Fibroblast of lung (primary cell): Measurements from ENCODE around the gene GPC6. TPM values are rescaled to one million over a fixed set of nuclear protein-coding genes. Genes with fewer than 3 reads are reported as not detected.

Experiments used
- DNase-seq, 2 donors: peaks; one replicate each; pipeline versions ENCODE4 v3.0.0 to v3.0.0-alpha.2; 2010; ENCODE audit warnings: low read depth in 2 of 2
- H2AFZ ChIP-seq: 2 replicates; pipeline ENCODE4 v1.5.1; 2012; ENCODE audit warnings: low read length, control low read depth, inconsistent platforms
- H3K27ac ChIP-seq: 2 replicates; pipeline ENCODE4 v1.5.1; 2011; ENCODE audit warnings: low read length, control low read depth; ENCODE audit not compliant: insufficient read depth
- H3K27me3 ChIP-seq: 2 replicates; pipeline ENCODE4 v1.5.1; 2011; ENCODE audit warnings: mild to moderate bottlenecking, low read length; ENCODE audit not compliant: control insufficient read depth, insufficient read depth
- H3K36me3 ChIP-seq: 2 replicates; pipeline ENCODE4 v1.5.1; 2011; ENCODE audit warnings: low read length; ENCODE audit not compliant: control insufficient read depth, insufficient read depth
- H3K4me1 ChIP-seq: 2 replicates; pipeline ENCODE4 v1.5.1; 2011; ENCODE audit warnings: low read length; ENCODE audit not compliant: control insufficient read depth, insufficient read depth; ENCODE audit errors: extremely low read depth
- H3K4me2 ChIP-seq: 2 replicates; pipeline ENCODE4 v1.5.1; 2011; ENCODE audit warnings: low read length, control low read depth; ENCODE audit not compliant: insufficient read depth; ENCODE audit errors: extremely low read depth
- H3K4me3 ChIP-seq, 4 experiments: fragments of 200-600 bp in 1 of 4; sonication (generic) in 1 of 4; replicated peaks in 1 of 4; 2 replicates each; pipeline ENCODE4 v1.5.1; 2011 to 2016; ENCODE audit warnings: low read length in 4 of 4, low read depth in 3 of 4, mild to moderate bottlenecking in 3 of 4, control low read depth in 2 of 4, inconsistent platforms in 1 of 4, mixed read lengths in 1 of 4; ENCODE audit not compliant: insufficient read depth in 1 of 4; ENCODE audit errors: control extremely low read depth in 1 of 4
- H3K79me2 ChIP-seq: 2 replicates; pipeline ENCODE4 v1.5.1; 2012; ENCODE audit warnings: mild to moderate bottlenecking, low read length, inconsistent platforms; ENCODE audit not compliant: control insufficient read depth, insufficient read depth
- H3K9ac ChIP-seq: 2 replicates; pipeline ENCODE4 v1.5.1; 2011; ENCODE audit warnings: mild to moderate bottlenecking, low read length, control low read depth; ENCODE audit not compliant: insufficient read depth
- H3K9me3 ChIP-seq: 2 replicates; pipeline ENCODE4 v1.5.1; 2012; ENCODE audit warnings: low read depth, low read length; ENCODE audit not compliant: control insufficient read depth, insufficient read depth
- H4K20me1 ChIP-seq: 2 replicates; pipeline ENCODE4 v1.5.1; 2011; ENCODE audit warnings: low read length; ENCODE audit not compliant: control insufficient read depth, insufficient read depth; ENCODE audit errors: extremely low read depth
- EZH2 ChIP-seq: IDR thresholded peaks from 2 replicates; pipeline ENCODE4 v1.5.1; 2012; ENCODE audit warnings: low read length, control low read depth, mild to moderate bottlenecking; ENCODE audit errors: missing control alignments
- polyA plus RNA-seq, 2 donors: library from polyadenylated mRNA; depleted of rRNA in 1 of 2; stranded (reverse) in 1 of 2; unstranded in 1 of 2; fragments of >200 nt; gene quantifications; 2 replicates each; pipeline ENCODE4 v1.2.1, GENCODE V29; 2011 to 2012; ENCODE audit warnings: missing spikeins in 1 of 2
- total RNA-seq: library from RNA; depleted of rRNA; stranded (reverse); fragments of >200 nt; gene quantifications from 2 replicates; pipeline ENCODE4 v1.2.1, GENCODE V29; 2014
- TF ChIP-seq, protein P1 (sequence below), 2 donors: IDR thresholded peaks in 1 of 2; conservative IDR thresholded peaks in 1 of 2; 1 replicate in 1 of 2; 2 replicates in 1 of 2; pipeline ENCODE4 v1.5.1; 2011 to 2012; ENCODE audit warnings: low read length in 2 of 2, control low read depth in 1 of 2, inconsistent platforms in 1 of 2, low read depth in 1 of 2, mild to moderate bottlenecking in 1 of 2

GPC6 gene
- total and polyA plus RNA-seq, 2 donors (not counting 1 experiment from before 2014, with no cell fraction given): 11.2 to 33.7 TPM

DNA sequence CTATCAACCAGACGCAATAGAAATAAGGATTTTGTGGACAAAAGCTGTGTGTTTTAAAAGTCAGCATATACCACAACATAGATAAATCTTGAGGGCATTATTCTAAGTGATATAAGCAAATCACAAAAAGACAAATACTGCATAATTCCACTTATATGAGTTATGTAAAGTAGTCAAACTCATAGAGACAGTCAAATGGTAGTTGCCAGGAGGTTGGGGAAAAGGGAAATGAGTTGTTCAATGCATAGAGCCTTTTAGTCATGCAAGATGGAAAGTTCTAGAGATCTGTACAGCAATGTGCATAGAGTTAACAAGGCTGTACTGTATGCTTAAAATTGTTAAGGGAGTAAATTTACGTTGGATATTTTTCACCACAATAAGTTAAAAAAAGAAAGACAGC lies 1008.1 kb downstream of the GPC6 start:
- Histone ChIP-seq H3K36me3 (no peaks in the 10 kb centered on the region), H3K9me3 (no peaks in the 10 kb centered on the region), H3K27me3 (no peaks in the 10 kb centered on the region), H3K9ac (no peak overlapping the region), H2AFZ (no peak overlapping the region), H3K4me1 (peaks cover 4% of the 10 kb centered on the region), H3K4me3 (no peak overlapping the region), H3K4me2 (no peak overlapping the region), H4K20me1 (no peaks in the 10 kb centered on the region), H3K27ac (no peak overlapping the region), H3K79me2 (no peaks in the 10 kb centered on the region)
- no peak for DNase-seq
- TF ChIP-seq EZH2: no peak
- TF ChIP-seq, protein P1, sequence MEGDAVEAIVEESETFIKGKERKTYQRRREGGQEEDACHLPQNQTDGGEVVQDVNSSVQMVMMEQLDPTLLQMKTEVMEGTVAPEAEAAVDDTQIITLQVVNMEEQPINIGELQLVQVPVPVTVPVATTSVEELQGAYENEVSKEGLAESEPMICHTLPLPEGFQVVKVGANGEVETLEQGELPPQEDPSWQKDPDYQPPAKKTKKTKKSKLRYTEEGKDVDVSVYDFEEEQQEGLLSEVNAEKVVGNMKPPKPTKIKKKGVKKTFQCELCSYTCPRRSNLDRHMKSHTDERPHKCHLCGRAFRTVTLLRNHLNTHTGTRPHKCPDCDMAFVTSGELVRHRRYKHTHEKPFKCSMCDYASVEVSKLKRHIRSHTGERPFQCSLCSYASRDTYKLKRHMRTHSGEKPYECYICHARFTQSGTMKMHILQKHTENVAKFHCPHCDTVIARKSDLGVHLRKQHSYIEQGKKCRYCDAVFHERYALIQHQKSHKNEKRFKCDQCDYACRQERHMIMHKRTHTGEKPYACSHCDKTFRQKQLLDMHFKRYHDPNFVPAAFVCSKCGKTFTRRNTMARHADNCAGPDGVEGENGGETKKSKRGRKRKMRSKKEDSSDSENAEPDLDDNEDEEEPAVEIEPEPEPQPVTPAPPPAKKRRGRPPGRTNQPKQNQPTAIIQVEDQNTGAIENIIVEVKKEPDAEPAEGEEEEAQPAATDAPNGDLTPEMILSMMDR (conservative IDR thresholded peaks at IDR 0.05 in 1 of 2, IDR thresholded peaks at IDR 0.05 in 1 of 2; ENCODE audit: low read depth in 1 of 2, low read length in 2 of 2): no peak

DNA sequence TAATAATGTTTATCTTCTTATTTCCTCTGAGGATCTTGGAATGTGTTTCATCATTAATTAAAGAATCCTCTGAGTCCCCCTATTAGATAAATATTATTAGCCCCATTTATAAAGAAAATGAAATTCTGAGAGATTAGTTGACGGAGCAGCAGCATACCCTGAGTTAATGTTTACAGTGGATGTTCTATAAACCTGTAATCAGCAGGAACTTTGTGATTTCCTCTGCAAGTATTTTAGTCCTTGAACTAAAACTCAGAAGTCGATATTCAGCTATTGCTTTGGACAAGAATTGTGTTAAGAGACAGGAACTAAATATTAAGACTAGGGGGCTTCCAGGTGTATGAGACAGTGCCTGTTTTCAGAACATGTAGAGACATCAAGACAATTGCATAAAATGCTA lies 1009.5 kb downstream of the GPC6 start:
- Histone ChIP-seq H3K4me1 (peaks cover 4% of the 10 kb centered on the region), H3K9ac (no peak overlapping the region), H3K9me3 (no peaks in the 10 kb centered on the region), H3K4me2 (no peak overlapping the region), H3K4me3 (no peak overlapping the region), H4K20me1 (no peaks in the 10 kb centered on the region), H3K27me3 (no peaks in the 10 kb centered on the region), H3K79me2 (no peaks in the 10 kb centered on the region), H2AFZ (no peak overlapping the region), H3K36me3 (no peaks in the 10 kb centered on the region), H3K27ac (no peak overlapping the region)
- no peak for DNase-seq
- TF ChIP-seq, protein P1 (conservative IDR thresholded peaks at IDR 0.05 in 1 of 2, IDR thresholded peaks at IDR 0.05 in 1 of 2; ENCODE audit: low read depth in 1 of 2, low read length in 2 of 2): no peak
- TF ChIP-seq EZH2: no peak

DNA sequence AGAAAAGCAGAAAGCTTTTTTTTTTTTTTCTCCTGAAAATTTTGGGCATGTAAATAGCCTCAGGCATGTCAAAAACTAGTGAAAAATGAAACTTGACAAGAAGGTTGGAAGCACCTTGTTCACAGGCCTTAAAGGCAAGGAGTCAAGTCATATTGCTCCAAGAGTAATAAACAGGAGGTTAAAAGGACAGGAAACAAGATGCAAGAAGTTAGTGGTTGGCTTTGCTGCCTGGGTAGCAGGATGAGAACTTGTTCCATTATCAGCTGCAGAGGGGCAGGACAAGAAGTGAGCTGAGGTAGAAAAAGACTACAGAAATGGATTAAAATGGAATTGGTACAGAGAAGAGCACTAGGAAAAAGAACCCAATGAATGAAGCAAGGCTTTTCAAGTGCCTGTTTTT lies 1010.3 kb downstream of the GPC6 start:
- no peaks in the 10 kb centered on the region for H3K79me2 ChIP-seq
- TF ChIP-seq, protein P1 (conservative IDR thresholded peaks at IDR 0.05 in 1 of 2, IDR thresholded peaks at IDR 0.05 in 1 of 2; ENCODE audit: low read depth in 1 of 2, low read length in 2 of 2): no peak
- no peak for TF ChIP-seq EZH2
- no peaks in the 10 kb centered on the region for H3K36me3 ChIP-seq
- H3K4me3 ChIP-seq: no peak overlapping the region
- H3K9me3 ChIP-seq: no peaks in the 10 kb centered on the region
- no peaks in the 10 kb centered on the region for H4K20me1 ChIP-seq
- no peak overlapping the region for H3K27ac ChIP-seq
- H3K27me3 ChIP-seq: no peaks in the 10 kb centered on the region
- no peak for DNase-seq
- H3K4me1 ChIP-seq: peaks cover 4% of the 10 kb centered on the region
- H3K9ac ChIP-seq: no peak overlapping the region
- H2AFZ ChIP-seq: no peak overlapping the region
- no peak overlapping the region for H3K4me2 ChIP-seq
